Measurements from ENCODE around the gene PTPRU.
"Not testable (repeated sequence)": the region's sequence is repeated elsewhere in the genome, so short reads cannot be mapped to it uniquely, and the experiment has no call there.

PTPRU gene

GRCh38 chr1:29297450-29297849 lies 61.1 kb downstream of the PTPRU start:
- no peak for DNase-seq

- DNase-seq: no peak
Measured at GRCh38 chr1:29298246-29298645, 61.9 kb downstream of the PTPRU start.

- DNase-seq: no peak
Measured at GRCh38 chr1:29299446-29299845, 63.1 kb downstream of the PTPRU start.

- not testable (repeated sequence) for DNase-seq
Measured at GRCh38 chr1:29301732-29302131, 65.4 kb downstream of the PTPRU start.

GRCh38 chr1:29303201-29304024 lies 67.1 kb downstream of the PTPRU start:
- DNase-seq: no peak

GRCh38 chr1:29304025-29304684 lies 67.8 kb downstream of the PTPRU start:
- DNase-seq: no peak

- no peak for DNase-seq
Measured at GRCh38 chr1:29305943-29306342, 69.6 kb downstream of the PTPRU start.

- no peak for DNase-seq
Measured at GRCh38 chr1:29306471-29307140, 70.3 kb downstream of the PTPRU start.

- DNase-seq: no peak
Measured at GRCh38 chr1:29309075-29309474, 72.8 kb downstream of the PTPRU start.

GRCh38 chr1:29309621-29310020 lies 73.3 kb downstream of the PTPRU start:
- no peak for DNase-seq

- DNase-seq: no peak
Measured at GRCh38 chr1:29310616-29311180, 74.4 kb downstream of the PTPRU start.

- no peak for DNase-seq
Measured at GRCh38 chr1:29311352-29312030, 75.2 kb downstream of the PTPRU start.

GRCh38 chr1:29312469-29313461 lies 76.4 kb downstream of the PTPRU start:
- no peak for DNase-seq

GRCh38 chr1:29314685-29315084 lies 78.4 kb downstream of the PTPRU start:
- DNase-seq: not testable (repeated sequence)

GRCh38 chr1:29315262-29315661 lies 78.9 kb downstream of the PTPRU start:
- no peak for DNase-seq

- DNase-seq: no peak
Measured at GRCh38 chr1:29315876-29316275, 79.6 kb downstream of the PTPRU start.

GRCh38 chr1:29317063-29317915 lies 81.0 kb downstream of the PTPRU start:
- DNase-seq: no peak

- DNase-seq: no peak
Measured at GRCh38 chr1:29317916-29318530, 81.7 kb downstream of the PTPRU start.

- DNase-seq: no peak
Measured at GRCh38 chr1:29318724-29319123, 82.4 kb downstream of the PTPRU start.

Measured in activated T-cell treated with anti-CD3 and anti-CD28 coated beads for 4 hours (primary cell).